ENCODE results near the gene STRN3.
"Not testable (repeated sequence)": the region's sequence is repeated elsewhere in the genome, so short reads cannot be mapped to it uniquely, and the experiment has no call there.

The STRN3 gene

GRCh38 chr14:31026077-31026449 lies at the start of gene STRN3:
STRN3 (minus strand) TSS chr14:31026379; CDS start chr14:31026185, 194 bp downstream.
- DNase-seq: no peak

- DNase-seq: no peak
Observed at GRCh38 chr14:31075144-31075543, 49.0 kb upstream of the STRN3 start.

- no peak for DNase-seq
Observed at GRCh38 chr14:31071151-31071550, 45.0 kb upstream of the STRN3 start.

DNA sequence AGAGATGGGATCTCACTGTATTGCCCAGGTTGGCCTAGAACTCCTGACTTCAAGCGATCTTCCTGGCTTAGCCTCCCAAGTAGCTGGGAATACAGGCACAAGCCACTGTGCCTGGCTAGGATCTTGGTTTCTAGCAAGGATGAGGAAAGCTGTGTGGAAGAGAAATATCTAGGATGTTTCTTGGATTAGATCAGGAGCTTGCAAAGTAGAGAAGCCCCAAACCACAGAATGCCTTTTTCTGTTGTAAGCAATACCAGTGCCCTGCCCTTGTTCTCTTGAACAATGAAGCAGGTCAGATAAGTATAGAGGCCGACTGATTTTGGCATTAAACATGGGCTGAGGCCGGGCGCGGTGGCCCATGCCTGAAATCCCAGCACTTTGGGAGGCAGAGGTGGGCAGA lies 44.3 kb upstream of the STRN3 start:
- DNase-seq: no peak

DNA sequence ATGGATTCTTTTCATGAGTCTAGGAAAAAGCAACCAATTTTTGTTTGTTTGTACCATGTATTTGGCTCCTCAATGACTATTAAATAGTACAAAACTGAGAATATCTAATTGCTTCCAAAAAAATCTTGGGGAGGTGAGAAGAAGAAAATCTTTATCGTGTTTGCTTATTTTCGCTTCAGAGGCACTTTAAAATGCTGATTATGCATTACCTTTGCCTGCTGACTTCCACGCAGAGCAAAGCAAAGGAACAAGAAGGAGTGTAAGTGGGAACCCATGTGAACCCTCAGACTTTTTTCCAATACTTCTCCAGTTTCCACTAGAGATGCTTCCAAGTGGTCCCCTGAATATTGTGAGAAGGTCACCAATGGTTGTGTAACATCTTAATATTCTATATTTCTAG lies 43.2 kb upstream of the STRN3 start:
- no peak for DNase-seq

DNA sequence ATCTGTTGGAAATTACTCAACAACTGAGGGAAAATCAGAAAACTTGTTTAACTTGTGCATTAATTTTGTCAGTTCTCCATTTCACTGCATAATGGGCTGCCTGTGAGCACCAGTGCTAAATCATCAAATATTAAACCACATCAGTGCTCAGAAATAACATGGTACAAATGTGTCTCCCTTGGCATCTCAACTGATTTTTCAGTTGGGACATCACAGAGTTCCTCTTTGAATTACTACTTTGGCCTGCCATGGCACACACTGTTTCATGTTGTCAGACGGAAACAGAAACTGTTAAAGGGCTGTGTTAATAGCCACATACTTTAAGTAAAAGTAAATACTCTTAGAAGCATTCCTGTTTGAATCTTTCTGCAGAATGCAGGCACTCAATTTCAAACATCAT lies 42.1 kb upstream of the STRN3 start:
- DNase-seq: no peak

DNA sequence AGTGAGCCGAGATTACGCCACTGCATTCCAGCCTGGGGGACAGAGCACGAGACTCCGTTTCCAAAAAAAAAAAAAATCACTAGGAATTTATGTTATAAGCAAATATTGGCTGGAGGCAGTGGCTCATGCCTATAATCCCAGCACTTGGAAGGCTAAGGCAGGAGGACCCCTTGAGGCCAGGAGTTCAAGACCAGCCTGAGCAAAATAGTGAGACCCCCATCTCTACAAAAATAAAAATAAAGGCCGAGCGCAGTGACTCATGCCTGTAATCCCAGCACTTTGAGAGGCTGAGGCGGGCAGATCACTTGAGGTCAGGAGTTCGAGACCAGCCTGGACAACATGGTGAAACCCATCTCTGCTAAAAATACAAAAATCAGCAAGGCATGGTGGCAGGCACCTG lies 36.7 kb upstream of the STRN3 start:
- DNase-seq: not testable (repeated sequence)

- DNase-seq: no peak
Observed at GRCh38 chr14:31060253-31060875, 34.2 kb upstream of the STRN3 start.

DNA sequence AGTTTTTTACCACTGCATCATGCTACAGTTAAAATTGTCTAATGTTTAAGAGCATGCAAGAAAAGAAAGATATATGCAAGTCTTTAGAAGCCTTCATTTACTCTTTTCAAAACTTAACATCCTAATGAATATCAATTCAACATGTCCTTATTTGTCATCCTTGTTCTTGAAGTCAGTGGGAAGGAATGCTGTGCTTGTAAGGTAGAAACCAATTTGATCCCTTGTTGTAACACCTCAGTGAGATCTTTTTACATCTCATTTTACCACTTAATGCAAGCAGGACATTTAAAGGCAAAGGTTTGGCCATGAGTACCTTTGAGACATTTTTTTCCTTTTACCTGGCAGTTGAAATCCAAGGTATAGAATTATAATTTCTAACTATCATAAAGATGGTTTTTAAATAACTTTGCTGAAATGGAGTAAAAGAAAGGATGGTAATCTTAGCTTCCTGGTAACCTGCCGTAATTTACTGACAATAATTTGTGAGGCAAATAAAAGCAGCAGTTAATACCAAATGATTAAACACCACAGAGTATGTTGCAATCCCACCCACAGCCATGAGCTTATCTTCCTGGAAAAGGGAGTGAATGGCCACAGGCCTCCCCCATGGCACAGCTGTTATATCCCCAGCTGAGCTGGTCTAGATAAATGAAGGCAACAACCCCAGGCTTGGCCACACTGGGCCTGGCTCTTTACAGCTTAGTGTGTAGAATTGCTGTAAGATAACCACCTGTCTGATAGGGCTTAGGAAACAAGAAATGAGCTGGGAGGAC lies 33.2 kb upstream of the STRN3 start:
- no peak for DNase-seq

DNA sequence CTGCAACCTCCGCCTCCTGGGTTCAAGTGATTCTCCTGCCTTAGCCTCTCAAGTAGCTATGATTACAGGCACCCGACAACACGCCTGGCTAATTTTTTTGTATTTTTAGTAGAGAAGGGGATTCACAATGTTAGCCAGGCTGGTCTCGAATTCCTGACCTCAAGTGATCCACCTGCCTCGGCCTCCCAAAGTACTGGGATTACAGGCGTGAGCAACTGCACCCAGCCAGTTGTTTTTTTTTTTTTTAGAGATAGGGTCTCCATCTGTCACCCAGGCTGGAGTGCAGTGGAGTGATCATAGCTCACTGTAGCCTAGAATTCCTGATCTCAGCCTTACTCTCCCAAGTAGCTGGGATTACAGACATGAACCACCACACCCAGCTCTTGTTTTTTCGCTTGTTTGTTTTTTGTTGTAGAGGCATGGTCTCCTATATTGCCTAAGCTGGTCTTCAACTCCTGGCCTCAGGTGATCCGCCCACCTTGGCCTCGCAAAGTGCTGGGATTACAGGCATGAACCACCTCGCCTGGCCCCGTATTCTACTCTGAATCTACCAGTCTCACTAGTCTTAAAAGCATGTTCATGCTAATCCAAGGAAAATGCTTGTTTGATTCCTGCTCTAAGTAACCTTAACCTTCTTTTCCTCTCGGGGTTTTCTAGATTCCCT lies 31.7 kb upstream of the STRN3 start:
- no peak for DNase-seq

DNA sequence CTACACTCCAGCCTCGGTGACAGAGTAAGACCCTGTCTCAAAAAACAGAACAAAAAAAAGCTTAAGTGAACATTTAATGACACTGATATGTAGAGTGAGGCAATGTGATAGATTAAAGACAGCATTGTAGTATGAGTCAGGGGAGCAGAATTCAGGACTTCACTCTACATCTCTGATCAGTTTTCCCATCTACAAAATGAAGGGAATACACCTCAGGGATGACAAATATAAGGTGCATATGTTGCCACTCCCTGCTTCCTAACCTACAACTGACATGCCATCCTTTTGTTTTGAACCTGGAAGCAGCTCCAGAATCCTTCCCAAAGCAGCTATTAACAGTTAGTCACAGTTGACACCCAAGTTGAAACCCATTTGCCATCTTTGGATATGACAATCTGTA lies 30.9 kb upstream of the STRN3 start:
- DNase-seq: no peak

DNA sequence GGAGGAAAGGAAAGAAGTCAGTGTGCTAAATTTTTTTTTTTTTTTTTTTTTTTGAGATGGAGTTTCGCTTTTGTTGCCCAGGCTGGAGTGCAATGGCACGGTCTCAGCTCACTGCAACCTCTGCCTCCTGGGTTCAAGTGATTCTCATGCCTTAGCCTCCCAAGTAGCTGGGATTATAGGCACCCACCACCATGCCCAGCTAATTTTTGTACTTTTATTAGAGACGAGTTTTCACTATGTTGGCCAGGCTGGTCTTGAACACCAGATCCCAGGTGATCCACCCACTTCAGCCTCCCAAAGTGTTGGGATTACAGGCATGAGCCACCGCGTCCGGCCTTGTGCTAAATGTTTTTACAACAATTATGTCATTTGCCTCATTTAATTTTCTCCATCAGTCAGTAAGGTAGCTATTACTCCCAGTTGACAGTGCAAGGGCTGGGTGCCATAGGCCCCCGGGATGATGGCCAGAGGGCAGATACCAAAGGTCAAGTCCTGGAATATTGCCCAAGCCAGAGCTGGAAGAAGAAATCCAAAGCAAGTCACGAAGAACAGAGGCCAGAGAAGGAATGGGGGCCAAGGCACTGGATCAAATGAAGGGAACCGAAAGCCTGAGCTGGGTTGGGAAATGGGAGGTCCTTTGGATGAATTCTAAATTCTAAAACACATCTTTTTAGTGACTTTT lies 26.9 kb upstream of the STRN3 start:
- DNase-seq: not testable (repeated sequence)

DNA sequence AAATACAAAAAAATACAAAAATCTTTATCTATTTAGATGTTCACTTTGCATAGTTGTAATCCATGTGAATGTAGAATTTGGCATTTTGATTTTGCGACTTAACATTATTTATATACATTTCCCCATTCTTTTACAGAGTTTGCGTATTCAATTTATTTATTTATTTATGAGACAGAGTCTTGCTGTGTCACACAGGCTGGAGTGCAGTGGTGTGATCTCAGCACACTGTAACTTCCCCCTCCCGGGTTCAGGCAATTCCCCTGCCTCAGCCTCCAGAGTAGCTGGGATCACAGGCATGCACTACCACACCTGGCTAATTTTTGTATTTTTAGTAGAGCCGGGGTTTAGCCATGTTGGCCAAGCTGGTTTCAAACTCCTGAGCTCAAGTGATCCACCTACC lies 25.3 kb upstream of the STRN3 start:
- DNase-seq: no peak

- DNase-seq: no peak
Observed at GRCh38 chr14:31051023-31051422, 24.8 kb upstream of the STRN3 start.

DNA sequence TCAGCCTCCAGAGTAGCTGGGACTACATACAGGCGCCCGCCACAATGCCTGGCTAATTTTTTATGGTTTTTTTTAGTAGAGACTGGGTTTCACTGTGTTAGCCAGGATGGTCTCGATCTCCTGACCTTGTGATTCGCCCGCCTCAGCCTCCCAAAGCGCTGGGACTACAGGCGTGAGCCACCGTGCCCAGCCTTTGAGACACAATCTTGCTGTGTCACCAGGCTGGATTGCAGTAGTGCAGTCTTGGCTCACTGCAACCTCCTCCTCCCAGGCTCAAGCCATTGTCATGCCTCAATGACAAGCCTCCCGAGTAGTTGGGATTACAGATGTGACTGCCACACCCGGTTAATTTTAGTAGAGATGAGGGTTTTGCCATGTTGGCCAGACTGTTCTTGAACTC lies 21.3 kb upstream of the STRN3 start:
- no peak for DNase-seq

DNA sequence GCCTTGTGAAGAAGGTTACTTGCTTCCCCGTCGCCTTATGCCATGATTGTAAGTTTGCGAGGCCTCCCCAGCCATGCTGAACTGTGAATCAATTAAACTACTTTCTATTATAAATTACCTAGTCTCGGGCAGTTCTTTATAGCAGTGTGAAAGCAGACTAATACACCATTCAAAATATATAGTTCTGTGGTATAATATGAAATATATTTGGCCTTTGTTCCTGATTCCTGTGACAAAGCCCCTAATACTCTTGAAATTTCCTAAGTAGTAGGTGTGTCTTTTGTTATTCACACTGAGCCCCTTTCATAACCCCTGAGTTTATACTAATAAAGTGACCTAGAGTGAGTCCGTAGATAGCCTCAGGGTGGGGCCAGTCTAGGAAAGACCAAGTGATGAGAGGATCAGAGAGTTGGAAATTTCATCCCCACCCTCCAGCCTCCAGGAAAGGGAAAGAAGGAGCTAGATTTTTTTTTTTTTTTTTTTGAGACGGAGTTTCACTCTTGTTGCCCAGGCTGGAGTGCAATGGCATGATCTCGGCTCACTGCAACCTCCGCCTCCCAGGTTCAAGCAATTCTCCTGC lies 19.4 kb upstream of the STRN3 start:
- DNase-seq: no peak

DNA sequence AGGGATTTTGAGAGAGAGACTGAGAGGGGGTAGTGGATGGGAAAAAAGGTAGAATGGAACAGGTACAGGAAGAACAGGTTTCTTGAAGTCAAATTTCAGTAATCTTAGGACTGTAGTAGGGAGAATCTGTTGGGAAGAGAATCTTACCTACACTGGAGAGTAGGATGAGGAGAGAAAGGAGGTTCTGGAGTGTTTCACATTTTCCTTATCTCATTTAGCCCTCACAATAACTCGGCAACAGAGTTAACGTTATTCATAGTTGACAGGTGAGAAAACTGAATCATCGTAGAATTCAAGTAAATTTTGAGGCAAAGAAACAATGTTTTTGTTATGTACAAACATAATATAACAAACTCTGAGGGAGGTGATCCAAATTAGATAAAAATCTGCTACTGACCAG lies 17.2 kb upstream of the STRN3 start:
- DNase-seq: no peak

GRCh38 chr14:31042893-31043292 lies 16.7 kb upstream of the STRN3 start:
- DNase-seq: not testable (repeated sequence)

DNA sequence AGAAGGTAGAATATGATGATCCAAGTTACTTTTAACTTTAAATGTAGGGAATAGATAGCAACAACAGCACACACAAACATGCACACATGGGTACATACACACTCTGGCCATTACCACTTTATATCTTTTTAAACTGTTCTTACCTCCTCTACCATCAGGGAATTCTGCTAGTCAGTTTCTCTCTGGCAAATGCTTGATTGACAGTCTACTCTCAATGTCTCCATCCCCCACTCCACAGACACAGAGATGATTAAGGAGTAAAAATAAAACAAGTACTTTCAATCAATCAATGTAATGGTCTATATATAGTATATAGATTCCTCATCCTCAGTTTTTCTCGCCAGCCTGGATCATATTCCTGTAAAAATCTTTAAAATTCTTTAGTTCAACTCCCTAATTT lies 16.1 kb upstream of the STRN3 start:
- no peak for DNase-seq

GRCh38 chr14:31038521-31039166 lies 12.5 kb upstream of the STRN3 start:
- DNase-seq: no peak

DNA sequence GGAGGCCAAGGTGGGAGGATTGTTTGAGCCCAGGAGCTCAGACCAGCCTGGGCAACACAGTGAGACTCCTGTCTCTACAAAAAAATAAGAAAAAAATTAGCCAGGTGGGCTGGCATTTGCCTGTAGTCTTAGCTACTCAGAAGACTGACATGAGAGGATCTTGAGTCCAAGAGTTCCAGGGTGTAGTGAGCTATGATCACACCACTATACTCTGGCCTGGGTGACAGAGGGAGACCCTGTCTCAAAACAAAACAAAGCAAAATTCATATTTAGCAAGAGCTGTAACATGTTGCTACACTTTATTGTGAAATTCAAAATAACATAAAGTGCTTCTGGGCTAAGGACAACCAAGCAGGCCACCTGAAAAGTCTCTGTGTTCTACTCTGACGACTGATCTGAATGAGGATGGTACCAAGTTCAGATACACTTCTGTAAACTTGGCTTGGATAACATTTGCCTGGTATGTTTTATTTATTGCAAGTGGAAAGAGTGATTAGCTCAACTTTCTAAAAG lies 11.6 kb upstream of the STRN3 start:
- no peak for DNase-seq

GRCh38 chr14:31036552-31036951 lies 10.4 kb upstream of the STRN3 start:
- no peak for DNase-seq

DNA sequence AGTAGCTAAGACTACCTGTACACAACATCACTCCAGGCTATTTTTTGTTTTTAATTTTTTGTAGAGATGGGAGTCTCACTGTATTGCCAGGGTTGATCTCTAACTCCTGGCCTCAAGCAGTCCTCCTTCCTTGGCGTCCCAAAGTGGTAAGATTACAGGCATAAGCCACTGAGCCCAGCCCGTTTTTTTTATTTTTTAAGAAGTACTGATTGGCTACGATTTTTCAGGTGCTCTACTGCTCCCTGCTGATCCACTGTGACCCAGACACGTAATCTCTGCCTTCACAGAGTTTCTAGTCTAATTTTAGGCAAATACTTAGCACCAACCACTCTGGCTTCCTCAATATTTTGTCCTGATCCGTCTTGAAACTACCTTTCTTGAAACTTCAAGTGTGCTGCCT lies 4.3 kb upstream of the STRN3 start:
- DNase-seq: no peak
